ENCODE data around the gene HNRNPA1. TPM values are rescaled to one million over a fixed set of nuclear protein-coding genes. Genes with fewer than 3 reads are reported as not detected.

The HNRNPA1 gene
- total and polyA plus RNA-seq, 2 donors (not counting 1 experiment from before 2014, with no cell fraction given): 311 to 1,057 TPM

GRCh38 chr12:54299515-54300224, 19.1 kb downstream of the HNRNPA1 start:
- H3K27me3 ChIP-seq (ENCODE audit: control insufficient read depth, insufficient read depth, low read length): peaks cover 38% of the 10 kb centered on the region
- no peak overlapping the region for H3K4me2 ChIP-seq (ENCODE audit: extremely low read depth, insufficient read depth, low read length)
- H3K27ac ChIP-seq (ENCODE audit: insufficient read depth, low read length): no peak overlapping the region
- H3K9ac ChIP-seq (ENCODE audit: insufficient read depth, low read length): no peak overlapping the region
- no peaks in the 10 kb centered on the region for H3K79me2 ChIP-seq (ENCODE audit: control insufficient read depth, insufficient read depth, low read length)
- no peaks in the 10 kb centered on the region for H4K20me1 ChIP-seq (ENCODE audit: control insufficient read depth, extremely low read depth, insufficient read depth, low read length)
- no peaks in the 10 kb centered on the region for H3K9me3 ChIP-seq (ENCODE audit: control insufficient read depth, insufficient read depth, low read depth, low read length)
- H3K36me3 ChIP-seq (ENCODE audit: control insufficient read depth, insufficient read depth, low read length): no peaks in the 10 kb centered on the region
- peak; percentile 37 for TF ChIP-seq EZH2 (IDR thresholded peaks at IDR 0.05; ENCODE audit: low read length, missing control alignments)
- TF ChIP-seq, protein P1, sequence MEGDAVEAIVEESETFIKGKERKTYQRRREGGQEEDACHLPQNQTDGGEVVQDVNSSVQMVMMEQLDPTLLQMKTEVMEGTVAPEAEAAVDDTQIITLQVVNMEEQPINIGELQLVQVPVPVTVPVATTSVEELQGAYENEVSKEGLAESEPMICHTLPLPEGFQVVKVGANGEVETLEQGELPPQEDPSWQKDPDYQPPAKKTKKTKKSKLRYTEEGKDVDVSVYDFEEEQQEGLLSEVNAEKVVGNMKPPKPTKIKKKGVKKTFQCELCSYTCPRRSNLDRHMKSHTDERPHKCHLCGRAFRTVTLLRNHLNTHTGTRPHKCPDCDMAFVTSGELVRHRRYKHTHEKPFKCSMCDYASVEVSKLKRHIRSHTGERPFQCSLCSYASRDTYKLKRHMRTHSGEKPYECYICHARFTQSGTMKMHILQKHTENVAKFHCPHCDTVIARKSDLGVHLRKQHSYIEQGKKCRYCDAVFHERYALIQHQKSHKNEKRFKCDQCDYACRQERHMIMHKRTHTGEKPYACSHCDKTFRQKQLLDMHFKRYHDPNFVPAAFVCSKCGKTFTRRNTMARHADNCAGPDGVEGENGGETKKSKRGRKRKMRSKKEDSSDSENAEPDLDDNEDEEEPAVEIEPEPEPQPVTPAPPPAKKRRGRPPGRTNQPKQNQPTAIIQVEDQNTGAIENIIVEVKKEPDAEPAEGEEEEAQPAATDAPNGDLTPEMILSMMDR (conservative IDR thresholded peaks at IDR 0.05 in 1 of 2, IDR thresholded peaks at IDR 0.05 in 1 of 2; ENCODE audit: low read depth in 1 of 2, low read length in 2 of 2): no peak
- peaks cover 16% of the 10 kb centered on the region for H3K4me1 ChIP-seq (ENCODE audit: control insufficient read depth, extremely low read depth, insufficient read depth, low read length)
- no peak overlapping the region for H2AFZ ChIP-seq (ENCODE audit: low read length)
- no peak overlapping the region for H3K4me3 ChIP-seq (replicated peaks in 1 of 4; ENCODE audit: control extremely low read depth in 1 of 4, insufficient read depth in 1 of 4, low read depth in 3 of 4, low read length in 4 of 4)
- DNase-seq (ENCODE audit: low read depth in 2 of 2): no peak

GRCh38 chr12:54300225-54300731, 19.8 kb downstream of the HNRNPA1 start:
- no peaks in the 10 kb centered on the region for H3K36me3 ChIP-seq (ENCODE audit: control insufficient read depth, insufficient read depth, low read length)
- no peak for DNase-seq (ENCODE audit: low read depth in 2 of 2)
- no peak overlapping the region for H3K27ac ChIP-seq (ENCODE audit: insufficient read depth, low read length)
- H3K4me2 ChIP-seq (ENCODE audit: extremely low read depth, insufficient read depth, low read length): no peak overlapping the region
- no peak for TF ChIP-seq EZH2 (IDR thresholded peaks at IDR 0.05; ENCODE audit: low read length, missing control alignments)
- TF ChIP-seq, protein P1 (conservative IDR thresholded peaks at IDR 0.05 in 1 of 2, IDR thresholded peaks at IDR 0.05 in 1 of 2; ENCODE audit: low read depth in 1 of 2, low read length in 2 of 2): no peak
- no peaks in the 10 kb centered on the region for H3K79me2 ChIP-seq (ENCODE audit: control insufficient read depth, insufficient read depth, low read length)
- H3K4me3 ChIP-seq (replicated peaks in 1 of 4; ENCODE audit: control extremely low read depth in 1 of 4, insufficient read depth in 1 of 4, low read depth in 3 of 4, low read length in 4 of 4): peak overlapping the region in 2 of 4 experiments; percentile 26 to 44
- peaks cover 16% of the 10 kb centered on the region for H3K4me1 ChIP-seq (ENCODE audit: control insufficient read depth, extremely low read depth, insufficient read depth, low read length)
- no peaks in the 10 kb centered on the region for H3K9me3 ChIP-seq (ENCODE audit: control insufficient read depth, insufficient read depth, low read depth, low read length)
- H3K9ac ChIP-seq (ENCODE audit: insufficient read depth, low read length): no peak overlapping the region
- peaks cover 38% of the 10 kb centered on the region for H3K27me3 ChIP-seq (ENCODE audit: control insufficient read depth, insufficient read depth, low read length)
- H4K20me1 ChIP-seq (ENCODE audit: control insufficient read depth, extremely low read depth, insufficient read depth, low read length): no peaks in the 10 kb centered on the region
- H2AFZ ChIP-seq (ENCODE audit: low read length): no peak overlapping the region

GRCh38 chr12:54300732-54301427, 20.4 kb downstream of the HNRNPA1 start, which contains the start of gene NFE2:
Gene NFE2 (minus strand): TSS chr12:54301015. CDS start chr12:54295248, 5,767 bp downstream.
- H3K9ac ChIP-seq (ENCODE audit: insufficient read depth, low read length): no peak within 1 kb of the TSS
- peaks cover 16% of the 10 kb centered on the region for H3K4me1 ChIP-seq (ENCODE audit: control insufficient read depth, extremely low read depth, insufficient read depth, low read length)

More at GRCh38 chr12:54300732-54301427, 20.4 kb downstream of the HNRNPA1 start, which contains the start of gene NFE2:
- Histone ChIP-seq H3K4me3 (replicated peaks in 1 of 4; ENCODE audit: control extremely low read depth in 1 of 4, insufficient read depth in 1 of 4, low read depth in 3 of 4, low read length in 4 of 4) (peak within 1 kb of the TSS in 3 of 4 experiments; percentile 14 to 44 (median 26)), H3K9me3 (ENCODE audit: control insufficient read depth, insufficient read depth, low read depth, low read length) (no peaks in the 10 kb centered on the region), H4K20me1 (ENCODE audit: control insufficient read depth, extremely low read depth, insufficient read depth, low read length) (no peaks in the 10 kb centered on the region), H3K36me3 (ENCODE audit: control insufficient read depth, insufficient read depth, low read length) (no peaks in the 10 kb centered on the region), H3K27ac (ENCODE audit: insufficient read depth, low read length) (no peak within 1 kb of the TSS), H2AFZ (ENCODE audit: low read length) (peak within 1 kb of the TSS; percentile 55), H3K4me2 (ENCODE audit: extremely low read depth, insufficient read depth, low read length) (peak within 1 kb of the TSS; percentile 78), H3K27me3 (ENCODE audit: control insufficient read depth, insufficient read depth, low read length) (peaks cover 38% of the 10 kb centered on the region), H3K79me2 (ENCODE audit: control insufficient read depth, insufficient read depth, low read length) (no peaks in the 10 kb centered on the region)
- peak; percentile 68 to 83 for DNase-seq (ENCODE audit: low read depth in 2 of 2)
- TF ChIP-seq, protein P1 (conservative IDR thresholded peaks at IDR 0.05 in 1 of 2, IDR thresholded peaks at IDR 0.05 in 1 of 2; ENCODE audit: low read depth in 1 of 2, low read length in 2 of 2): peak in 1 of 2 donors; percentile 16
- TF ChIP-seq EZH2 (IDR thresholded peaks at IDR 0.05; ENCODE audit: low read length, missing control alignments): no peak
